Embryonic facial prominence (tissue), 1 donor: ENCODE data around the gene PRPF19.
A peak's percentile ranks its signal among the peaks of the same experiment; 100 is the strongest.
"Not testable (repeated sequence)": the region's sequence is repeated elsewhere in the genome, so short reads cannot be mapped to it uniquely, and the experiment has no call there.

ENCODE experiments used
- DNase-seq: peaks from one replicate; pipeline ENCODE4 v3.0.0-alpha.2; 2016; ENCODE audit errors: extremely low spot score

Gene PRPF19

GRCh38 chr11:60923800-60924109, 17.4 kb upstream of the PRPF19 start:
- DNase-seq: no peak

DNA sequence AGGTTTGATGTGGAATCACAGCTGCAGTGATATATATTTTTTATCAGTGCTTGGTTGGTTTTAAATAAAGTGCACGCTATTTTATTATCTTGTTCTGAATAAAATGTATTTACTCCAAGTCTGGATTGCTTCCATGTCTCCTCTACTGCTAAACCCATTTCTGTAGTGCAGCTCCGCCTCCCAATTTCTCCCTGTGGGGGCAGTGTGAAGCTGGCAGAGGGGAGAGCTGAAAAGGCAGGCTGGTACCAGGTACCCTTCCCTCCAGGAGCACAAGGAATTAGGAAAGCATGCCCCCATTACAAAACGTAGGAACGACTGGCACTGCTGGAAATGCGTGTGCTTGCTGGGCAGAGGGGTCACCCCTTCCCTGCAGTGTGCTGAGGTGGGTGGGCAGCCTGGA, 16.9 kb upstream of the PRPF19 start:
- DNase-seq: no peak

DNA sequence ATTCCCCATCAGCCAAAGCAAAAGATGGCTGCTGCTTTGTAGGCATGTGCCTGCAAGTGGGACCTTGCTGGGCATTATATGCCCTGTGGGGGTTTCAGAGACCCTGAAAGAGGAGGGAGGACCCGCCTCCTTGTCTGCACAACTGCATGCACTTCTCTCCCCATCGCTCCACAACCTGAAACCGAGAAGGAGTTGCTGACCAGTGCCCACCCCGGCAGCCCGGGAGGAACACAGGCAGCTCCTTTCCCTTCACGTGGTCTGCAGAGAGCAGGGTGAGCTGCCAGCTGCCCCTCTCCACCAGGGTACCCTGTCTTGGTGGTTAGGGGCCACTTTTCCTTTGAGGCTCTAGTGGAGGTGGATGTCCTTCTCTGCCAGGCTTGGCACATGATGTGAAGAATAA, 16.5 kb upstream of the PRPF19 start:
- no peak for DNase-seq

GRCh38 chr11:60921777-60922335, 15.5 kb upstream of the PRPF19 start:
- no peak for DNase-seq

GRCh38 chr11:60921259-60921658, 14.9 kb upstream of the PRPF19 start:
- no peak for DNase-seq

DNA sequence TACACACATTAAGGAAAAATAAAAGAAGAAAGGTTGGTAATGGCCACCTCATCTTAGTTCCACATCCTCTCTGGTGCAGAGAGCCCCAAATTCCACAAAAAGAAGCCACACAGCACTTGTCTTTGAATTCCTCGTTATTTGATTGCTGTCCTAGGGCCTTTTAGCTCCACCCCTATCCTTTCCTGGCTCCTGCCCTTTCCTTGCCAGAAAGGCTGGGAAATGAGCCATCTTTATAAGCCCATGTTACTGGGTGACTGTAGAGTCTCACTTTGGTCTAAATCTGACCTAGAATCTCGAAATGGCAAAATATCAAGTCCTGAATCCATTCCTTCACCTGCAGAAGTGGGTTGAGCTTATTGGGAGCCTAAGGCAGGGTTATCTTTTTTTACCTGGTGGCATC, 13.6 kb upstream of the PRPF19 start:
- DNase-seq: no peak

DNA sequence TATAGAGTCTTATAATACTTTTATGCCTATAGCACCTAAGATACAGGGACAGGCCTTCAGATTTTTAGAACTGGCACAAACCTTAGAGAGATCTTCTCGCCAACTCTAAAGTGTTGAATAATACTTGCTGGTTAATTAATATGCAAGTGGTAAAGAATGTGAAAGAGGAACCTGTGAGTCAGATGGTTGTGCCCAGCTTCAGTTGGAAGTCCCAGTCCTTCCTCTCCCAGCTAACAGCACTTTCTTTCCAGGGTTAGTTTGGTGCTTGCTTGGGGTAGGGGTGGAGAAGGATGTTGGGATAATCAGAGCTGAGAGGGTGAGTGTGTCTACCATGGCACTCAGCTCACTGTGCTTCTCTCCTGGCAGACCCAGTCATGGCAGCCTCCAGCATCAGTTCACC, 12.9 kb upstream of the PRPF19 start:
- no peak for DNase-seq

DNA sequence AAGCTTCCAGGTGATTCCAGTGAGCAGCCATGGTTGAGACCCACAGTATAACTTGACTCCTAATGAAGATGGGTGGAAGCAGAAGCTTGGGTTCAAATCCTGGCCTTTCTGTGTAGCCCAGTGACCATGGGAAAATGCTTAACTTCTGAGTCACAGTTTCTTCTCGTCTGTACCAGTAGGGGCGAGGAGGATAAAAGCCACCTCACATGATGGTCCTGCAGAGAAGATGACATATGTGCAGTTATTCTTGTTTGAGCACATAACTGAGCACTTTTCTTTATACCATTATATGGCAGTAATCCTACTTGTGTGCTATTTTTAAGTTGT, 12.5 kb upstream of the PRPF19 start:
- no peak for DNase-seq

DNA sequence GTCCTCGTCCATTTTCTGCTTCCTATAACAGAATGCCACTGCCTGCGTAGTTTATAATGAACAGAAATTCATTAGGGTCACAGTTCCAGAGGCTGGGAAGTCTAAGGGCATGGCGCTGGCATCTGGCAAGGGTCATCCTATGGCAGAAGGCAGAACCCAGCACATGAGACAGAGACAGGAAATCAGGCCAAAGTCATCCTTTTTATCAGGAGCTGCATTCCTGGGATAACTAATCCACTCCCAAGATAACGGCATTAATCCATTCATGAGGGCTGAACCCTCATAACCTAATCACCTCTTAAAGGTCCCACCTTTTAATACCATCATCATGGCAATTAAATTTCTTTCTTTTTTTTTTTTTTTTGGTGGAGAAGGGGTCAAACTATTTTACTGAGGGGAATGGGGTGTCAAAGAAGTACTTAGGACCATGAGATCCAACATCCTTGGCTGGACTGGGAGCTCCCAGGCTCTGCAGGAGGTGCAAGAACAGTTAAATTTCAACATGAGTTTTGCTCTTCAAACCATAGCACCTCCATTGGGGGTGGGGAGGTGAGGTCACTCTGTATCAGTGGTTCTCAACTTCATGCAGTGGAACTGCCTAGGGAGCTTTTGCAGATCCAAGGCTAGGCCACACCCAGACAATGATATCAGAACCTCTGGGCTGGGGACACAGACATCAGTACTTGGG, 12.0 kb upstream of the PRPF19 start:
- no peak for DNase-seq

GRCh38 chr11:60917267-60917666, 10.9 kb upstream of the PRPF19 start:
- DNase-seq: no peak

GRCh38 chr11:60916669-60917206, 10.4 kb upstream of the PRPF19 start:
- no peak for DNase-seq

DNA sequence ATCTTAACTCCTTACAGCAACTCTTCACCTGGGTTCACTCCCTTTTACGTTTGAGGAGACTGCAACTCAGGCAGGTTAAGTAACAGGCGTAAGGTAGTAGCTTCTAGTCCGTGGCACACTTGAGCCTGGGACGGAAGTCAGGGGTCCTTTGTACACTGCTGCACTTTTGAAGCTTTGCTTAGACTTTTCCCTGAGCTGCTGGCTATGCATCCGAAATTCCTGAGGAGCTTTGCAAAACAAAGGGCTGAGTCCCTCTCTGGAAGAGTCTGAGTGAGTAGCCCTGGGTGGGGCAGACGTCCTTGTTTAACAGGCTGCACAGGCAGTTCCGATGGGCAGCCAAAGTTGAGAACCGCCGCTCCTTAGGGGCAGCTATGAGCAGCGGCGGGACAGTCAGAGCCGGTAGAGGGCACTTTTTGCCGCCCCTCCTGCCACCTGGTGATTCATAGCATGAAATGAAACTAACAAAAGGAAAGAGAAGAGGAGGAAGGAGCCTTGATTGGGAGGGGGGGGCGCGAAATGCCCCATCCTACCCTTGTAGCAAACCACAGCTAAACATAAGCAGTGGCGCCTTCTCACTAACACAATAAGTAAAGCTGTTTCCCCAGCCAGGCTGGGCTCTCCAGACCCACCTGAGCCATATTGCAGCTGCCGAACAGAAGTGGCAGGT, 9.0 kb upstream of the PRPF19 start:
- DNase-seq: no peak

DNA sequence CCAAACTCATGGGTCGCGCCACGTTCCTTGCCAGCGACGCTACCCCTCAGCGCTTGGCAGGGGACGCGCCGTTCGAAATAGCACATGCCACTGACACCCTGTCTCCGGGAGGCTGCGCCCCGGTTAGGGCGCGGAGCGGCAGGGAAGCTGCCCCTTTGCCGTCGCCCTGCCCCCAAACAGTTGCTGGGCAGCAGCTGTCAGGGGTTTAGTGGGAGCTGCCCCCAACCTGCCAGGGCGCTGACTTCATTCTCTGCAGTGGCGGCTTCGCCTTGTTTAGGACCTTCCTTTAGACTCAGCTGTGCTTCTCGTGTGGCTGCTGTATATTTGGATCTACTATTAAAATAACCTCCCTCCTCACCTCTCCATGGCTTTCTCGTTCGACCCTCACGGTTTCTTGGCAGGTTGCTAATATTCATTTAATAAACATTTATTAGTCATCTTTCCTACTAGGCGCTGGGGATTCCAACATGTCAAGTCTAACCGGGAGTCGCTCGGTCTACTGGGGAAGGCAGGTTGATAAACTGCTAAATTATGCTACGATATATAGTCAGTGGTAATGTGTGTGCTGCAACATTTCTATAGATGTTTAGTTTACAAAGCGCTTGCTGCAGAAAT, 8.4 kb upstream of the PRPF19 start:
- no peak for DNase-seq

DNA sequence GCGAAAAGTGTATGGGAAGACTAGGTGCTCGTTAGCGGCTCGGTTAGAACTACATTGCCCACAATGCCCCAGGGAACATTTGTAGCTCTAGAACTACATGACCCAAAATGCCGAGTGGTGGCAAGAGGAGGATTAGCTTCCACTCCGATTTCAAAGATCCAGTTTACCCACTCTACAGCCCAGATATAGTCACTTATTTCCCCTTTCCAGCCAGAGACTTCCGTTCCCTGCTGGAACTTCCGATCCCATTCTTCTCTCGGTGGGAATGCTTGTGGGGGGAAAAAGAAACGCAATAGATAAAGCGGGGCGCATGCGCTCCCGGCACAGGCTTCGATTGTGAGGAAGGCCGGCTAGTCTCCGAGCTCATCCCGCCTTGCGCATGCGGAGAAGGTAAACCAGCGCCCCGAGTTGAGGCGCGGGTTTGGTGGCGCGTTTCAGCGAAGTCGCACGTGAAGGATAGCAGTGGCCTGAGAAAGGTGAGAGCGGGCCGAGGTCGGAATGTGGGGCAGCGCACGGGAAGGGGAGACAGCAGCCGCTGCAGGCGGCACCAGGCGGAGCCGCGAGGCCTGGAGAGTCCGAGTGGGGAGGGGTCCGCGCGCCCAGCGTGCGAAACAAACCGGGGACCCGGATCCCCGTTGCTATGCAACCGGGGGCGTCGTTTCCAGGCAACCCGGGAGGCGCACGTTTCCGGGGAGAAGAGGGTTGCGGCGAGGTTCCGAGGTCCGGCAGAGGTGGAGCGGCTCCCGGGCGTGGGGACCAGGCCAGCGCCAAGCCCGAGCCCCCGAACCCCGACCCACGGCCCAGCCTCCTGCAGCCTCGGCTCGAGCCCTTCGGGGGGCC, 7.6 kb upstream of the PRPF19 start, which contains the start of gene TMEM109:
TMEM109 (plus strand) TSS at position 366 of the 840 bp plus-strand sequence. CDS start 5,536 bp downstream, outside the sequence.
- peak; percentile 90 for DNase-seq

DNA sequence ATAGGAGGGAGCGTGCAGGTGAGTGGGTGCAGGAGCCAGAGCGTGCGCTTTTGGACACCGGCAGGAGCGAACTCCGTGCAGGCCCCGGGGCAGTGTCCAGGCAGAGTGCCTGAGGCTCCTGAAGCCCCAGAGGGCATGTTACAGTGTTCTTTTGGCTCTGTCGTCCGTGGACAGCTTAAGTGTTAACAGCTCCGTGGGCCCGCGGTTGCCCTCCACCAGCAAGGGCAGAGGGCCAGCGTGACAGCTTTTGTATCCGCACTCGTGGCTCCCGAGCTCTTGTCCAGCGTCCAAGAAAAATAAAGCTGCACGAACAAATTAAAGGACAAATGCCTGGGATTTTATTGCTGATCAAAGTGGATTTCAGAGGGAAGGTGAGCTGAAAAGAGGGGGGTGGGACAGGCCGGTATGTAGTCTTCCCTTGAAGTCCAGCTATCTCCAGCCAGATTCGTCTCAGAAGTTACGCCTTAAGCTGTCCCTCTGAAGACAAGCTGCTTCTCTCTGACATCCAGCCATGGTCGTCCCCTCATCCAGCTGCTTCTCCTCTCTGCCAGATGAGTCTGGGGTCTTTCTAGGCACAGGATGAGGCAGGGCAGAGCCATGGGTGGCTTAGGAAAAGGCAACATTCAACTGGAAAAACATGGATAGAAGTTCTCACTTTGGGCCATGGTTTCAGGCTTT, 6.6 kb upstream of the PRPF19 start:
- DNase-seq: no peak

DNA sequence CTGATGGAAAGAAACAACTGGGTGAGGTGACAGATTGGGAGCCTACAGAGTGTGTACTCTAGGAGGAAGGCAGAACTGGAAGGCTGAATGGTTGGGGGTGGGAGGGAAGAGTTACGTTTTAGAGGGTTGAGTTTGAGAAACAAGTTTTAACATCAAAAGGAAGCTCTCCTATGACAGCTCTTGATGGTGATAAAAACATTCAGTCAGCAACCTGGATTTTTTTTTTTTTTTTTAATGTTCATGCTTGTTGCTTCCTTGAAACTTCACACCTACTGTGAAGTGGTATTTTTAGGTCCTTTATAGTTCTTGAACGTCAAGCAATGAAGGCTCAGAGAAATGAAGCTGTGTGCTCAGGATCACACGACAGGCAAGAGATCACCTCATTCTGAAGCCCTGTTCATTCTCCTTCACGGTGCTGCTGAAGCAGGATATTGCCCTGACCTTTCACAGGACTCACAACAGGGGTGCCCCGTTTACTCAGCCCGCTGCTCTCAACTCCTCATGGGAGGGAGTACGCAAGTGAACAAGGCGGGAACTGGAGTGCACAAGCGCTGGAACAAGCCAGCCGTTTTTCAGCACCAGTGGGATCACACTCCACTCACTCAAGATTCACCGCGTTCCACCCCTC, 6.0 kb upstream of the PRPF19 start:
- DNase-seq: no peak

GRCh38 chr11:60910711-60911380, 4.5 kb upstream of the PRPF19 start:
- no peak for DNase-seq

DNA sequence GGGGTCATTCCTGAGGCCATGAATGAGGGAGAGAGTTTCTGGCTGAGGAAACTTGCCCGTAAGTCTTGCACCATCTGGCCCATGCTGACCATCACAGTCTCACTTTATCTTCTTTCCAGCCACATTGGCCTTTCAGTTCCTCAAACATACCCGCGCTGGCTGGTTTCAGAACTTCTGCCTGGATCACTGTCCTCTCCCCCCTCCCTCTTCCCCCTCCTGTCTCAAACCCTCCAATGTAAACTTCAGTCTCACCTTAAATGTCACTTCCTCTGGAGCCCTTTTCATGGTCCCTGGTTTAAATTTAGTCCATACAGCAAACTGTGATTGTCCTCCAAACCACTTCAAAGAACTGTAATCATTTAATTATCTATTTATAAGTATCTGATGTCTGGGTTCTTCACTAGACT, 3.9 kb upstream of the PRPF19 start:
- no peak for DNase-seq

- not testable (repeated sequence) for DNase-seq
These were observed 3.4 kb upstream of the PRPF19 start for GRCh38 chr11:60909680-60910280.

- no peak for DNase-seq
These were observed 2.4 kb upstream of the PRPF19 start for GRCh38 chr11:60908803-60909202.
